HG03575 (cell line): ENCODE data around the gene STRAP.
"Not testable (repeated sequence)": the region's sequence is repeated elsewhere in the genome, so short reads cannot be mapped to it uniquely, and the experiment has no call there.

ENCODE experiments used
- ATAC-seq: cut with Tn5 transposase; IDR thresholded peaks from one replicate; pipeline ENCODE4 v1.9.1; 2021; ENCODE audit not compliant: unreplicated experiment, insufficient number of reproducible peaks, low FRiP score; ENCODE audit errors: extremely low read depth

The STRAP gene

DNA sequence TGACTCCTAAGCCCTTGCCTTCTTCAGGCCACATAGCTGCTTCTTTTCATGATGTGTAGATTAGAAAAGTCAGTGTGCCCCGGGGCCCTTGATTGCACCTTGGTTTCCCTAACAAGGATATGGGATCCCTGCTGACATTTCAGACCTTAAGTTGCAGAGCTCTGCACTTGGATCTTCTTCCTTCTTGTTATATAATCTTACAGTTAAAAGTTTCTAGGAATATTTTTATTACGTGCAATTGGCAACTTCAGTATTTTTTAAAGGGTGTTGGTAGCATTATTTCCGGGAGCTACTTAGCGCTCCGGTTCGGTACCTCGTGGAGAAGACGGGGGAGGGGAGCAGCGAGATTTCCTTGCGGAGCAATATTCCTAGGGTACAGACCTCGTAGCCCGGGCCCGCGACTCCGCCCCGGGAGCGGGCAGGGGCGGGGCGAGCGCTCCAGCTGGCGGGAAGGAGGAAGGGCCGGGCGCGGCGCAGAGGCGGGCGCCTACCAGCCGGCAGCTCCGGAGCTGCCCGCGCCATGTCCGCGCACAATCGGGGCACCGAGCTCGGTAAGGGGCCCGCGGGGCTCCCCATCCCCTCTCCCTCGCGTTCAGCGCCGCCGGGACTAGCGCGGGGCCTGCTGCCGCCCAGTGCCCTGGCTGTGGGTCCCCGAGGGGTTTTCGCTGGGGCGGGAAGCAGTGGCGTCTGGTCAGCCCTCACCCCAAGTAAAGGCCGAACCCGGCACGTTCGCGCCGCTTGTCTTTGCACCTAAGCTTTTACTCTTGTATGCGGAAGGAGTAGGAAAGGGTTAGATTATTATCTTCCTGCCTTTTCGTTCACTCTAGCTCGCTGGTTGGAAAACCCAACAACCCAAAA, 28.9 kb downstream of the STRAP start, which contains the start of gene DERA:
TSS of gene DERA (plus strand) at position 469 of the 858 bp plus-strand sequence. CDS start at position 521, 52 bp downstream.
- peak; percentile 70 for ATAC-seq

DNA sequence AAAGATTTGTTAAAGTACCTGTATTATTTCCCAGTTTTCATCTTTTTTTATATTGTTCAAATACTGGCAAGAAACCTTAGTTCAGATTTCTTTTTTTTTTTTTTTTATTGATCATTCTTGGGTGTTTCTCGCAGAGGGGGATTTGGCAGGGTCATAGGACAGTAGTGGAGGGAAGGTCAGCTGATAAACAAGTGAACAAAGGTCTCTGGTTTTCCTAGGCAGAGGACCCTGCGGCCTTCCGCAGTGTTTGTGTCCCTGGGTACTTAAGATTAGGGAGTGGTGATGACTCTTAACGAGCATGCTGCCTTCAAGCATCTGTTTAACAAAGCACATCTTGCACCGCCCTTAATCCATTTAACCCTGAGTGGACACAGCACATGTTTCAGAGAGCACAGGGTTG, 29.7 kb downstream of the STRAP start:
- ATAC-seq = not testable (repeated sequence)

GRCh38 chr12:15914131-15914530, 31.9 kb downstream of the STRAP start:
- not testable (repeated sequence) for ATAC-seq

DNA sequence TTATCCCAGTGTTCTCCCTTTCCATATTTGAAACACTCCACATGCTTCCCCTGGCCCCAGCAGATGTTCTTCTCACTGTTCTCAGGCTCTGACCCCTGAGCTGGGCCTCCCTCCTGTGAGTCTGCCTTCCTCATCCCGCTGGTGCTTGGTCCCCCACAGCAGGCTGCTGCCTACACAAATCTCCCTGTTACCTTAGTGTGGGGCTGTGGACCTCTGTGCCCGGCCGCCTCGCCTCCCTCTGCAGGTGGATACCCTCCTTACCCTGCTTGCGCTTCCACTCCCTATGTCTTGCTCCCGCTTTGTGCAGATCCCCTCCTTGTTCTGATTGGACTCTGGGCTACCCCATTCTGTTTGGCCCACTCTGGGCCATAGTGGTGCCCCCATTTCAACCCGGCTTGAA, 35.9 kb downstream of the STRAP start:
- ATAC-seq = no peak

- ATAC-seq = no peak
Observed at GRCh38 chr12:15919418-15919817, 37.2 kb downstream of the STRAP start.

GRCh38 chr12:15924956-15925355, 42.8 kb downstream of the STRAP start:
- no peak for ATAC-seq

GRCh38 chr12:15928346-15928745, 46.2 kb downstream of the STRAP start:
- ATAC-seq = no peak

DNA sequence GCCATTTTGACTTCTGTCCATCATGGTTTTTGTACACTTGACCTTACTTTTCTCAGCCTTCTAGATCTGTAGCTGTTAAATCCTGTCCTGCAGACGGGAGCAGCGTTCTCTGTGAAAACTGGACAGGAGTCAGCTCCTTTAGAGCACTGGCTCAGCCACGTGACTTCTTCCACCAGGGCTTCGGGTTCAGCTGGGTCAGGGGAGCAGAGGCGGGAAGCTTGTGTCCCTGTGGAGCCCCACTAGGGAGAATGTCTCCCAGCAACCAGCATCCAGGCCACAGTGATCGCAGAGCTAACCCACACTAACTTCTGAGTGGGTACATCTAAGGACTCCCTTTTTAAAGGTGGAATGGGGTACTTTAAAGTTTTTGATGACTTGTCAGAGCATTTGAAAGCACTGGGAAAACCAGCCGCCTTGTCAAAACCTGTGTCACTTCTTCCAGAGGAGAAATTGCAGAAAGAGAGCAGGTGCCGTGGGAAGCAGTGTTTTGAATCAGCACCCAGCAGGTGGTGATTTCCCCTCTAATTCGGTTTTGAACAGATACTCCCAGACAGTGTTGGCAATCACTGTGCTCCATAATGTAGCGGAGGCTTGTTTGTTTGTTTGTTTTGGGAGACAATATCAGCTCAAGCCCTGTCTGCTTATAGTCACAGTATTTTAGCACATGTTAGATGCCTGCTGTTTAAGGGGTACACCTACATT, 46.8 kb downstream of the STRAP start:
- ATAC-seq = no peak

DNA sequence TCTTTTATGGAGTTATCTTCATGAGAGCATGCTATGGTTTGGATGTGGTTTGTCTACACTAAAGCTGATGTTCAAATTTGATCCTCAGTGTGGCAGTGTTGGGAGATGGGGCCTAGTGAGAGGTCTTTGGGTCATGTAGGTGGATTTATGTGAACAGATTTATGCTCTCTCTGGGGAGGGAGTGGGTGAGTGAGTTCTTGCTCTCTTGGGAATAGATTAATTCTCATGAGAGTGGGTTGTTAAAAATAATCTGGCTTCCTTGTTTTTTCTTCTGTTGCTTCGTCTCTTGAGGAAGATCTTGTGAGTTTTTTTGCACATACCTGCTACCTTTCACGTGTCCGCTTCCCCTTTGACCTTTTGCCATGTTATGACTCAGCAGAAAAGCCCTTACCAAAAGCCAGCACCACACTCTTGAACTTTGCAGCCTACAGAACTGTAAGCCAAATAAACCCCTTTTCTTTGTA, 49.4 kb downstream of the STRAP start:
- peak; percentile 45 for ATAC-seq

DNA sequence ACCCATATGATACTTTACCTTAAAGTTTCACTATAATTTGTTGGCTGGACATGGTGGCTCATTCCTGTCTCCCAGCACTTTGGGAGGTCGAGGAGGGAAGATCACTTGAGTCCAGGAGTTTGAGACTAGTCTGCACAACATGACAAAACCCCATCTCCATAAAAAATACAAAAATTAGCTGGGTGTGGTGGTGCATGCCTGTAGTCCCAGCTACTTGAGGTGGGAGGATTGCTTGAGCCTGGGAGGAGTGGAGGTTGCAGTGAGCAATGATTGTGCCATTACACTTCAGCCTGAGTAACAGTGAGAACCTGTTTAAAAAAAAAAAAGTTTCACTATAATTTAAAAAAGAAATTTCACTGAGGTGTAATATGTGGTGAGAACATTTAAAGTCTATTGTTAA, 50.1 kb downstream of the STRAP start:
- no peak for ATAC-seq

DNA sequence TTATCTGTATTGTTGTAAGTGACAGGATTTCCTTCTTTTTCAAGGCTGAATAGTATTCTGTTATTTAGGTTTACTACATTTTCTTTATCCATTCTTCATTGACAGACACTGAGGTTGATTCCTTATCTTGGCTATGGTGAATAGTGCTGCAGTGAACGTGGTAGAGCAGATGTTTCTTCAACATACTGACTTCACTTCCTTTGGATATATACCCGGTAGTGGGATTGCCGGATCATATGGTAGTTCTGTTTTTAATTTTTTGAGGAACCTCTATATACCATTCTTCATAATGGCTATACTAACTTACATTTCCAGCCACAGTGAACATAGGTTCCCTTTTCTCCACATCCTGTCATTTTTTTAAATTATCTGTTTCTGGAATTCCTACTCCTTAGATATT, 50.8 kb downstream of the STRAP start:
- no peak for ATAC-seq

DNA sequence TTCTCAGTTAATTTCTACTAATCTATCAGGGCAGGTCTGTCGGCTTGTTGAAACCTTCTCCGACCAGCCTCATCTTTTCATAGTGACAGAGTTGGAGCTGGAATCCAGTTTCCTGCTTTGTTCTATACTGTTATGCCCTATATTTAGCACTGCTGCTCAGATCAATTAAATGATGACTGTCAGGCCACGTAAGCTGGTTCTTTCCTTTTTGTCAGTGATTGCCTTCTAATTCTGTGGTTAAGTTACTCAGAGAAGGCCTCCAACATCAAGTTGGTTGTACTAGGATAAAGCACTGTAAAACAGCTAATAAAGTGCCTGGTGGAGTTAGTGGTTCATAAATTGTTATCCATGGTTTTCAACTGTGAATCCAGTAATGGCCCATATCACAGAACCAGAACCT, 51.6 kb downstream of the STRAP start:
- ATAC-seq = no peak

- no peak for ATAC-seq
Observed at GRCh38 chr12:15936751-15937150, 54.6 kb downstream of the STRAP start.

DNA sequence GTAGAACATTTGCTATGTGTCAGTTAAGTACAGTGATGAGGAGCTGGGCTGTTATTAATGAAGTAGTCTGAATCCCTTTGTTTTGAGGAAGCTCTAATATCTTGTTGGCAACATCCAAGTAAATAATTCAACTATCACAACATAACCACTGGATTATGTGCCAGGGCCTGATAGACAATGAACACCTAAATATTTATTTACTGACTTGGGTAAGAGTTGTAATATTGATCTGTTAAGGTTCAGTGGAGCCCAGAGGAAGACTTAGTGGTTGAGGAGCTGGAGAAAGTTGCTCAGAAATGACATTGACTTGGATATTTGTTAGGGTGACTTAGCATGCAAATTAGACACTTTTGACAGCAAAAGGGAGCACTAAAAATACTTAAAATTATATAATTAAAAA, 55.7 kb downstream of the STRAP start:
- no peak for ATAC-seq

- ATAC-seq = no peak
Observed at GRCh38 chr12:15939111-15939510, 56.9 kb downstream of the STRAP start.

GRCh38 chr12:15942475-15942874, 60.3 kb downstream of the STRAP start:
- no peak for ATAC-seq

DNA sequence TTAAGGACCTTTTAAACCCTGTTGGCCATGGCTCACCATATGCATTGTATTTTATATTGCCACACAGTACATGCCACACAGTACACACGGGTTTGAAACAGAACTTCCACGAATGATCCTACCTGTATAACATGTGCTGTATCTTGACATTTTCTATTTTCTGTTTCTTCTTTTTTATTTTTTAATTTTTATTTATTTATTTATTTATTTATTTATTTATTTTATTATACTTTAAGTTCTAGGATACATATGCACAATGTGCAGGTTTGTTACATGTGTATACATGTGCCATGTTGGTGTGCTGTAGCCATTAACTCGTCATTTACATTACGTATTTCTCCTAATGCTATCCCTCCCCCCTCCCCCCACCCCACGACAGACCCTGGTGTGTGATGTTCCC, 61.3 kb downstream of the STRAP start:
- not testable (repeated sequence) for ATAC-seq

- ATAC-seq = not testable (repeated sequence)
Observed at GRCh38 chr12:15948461-15948860, 66.3 kb downstream of the STRAP start.
